HG03439 (cell line): ENCODE data around the gene DOCK8.

Experiments
- ATAC-seq: cut with Tn5 transposase; IDR thresholded peaks from one replicate; pipeline ENCODE4 v1.9.1; 2021; ENCODE audit warnings: mild to moderate bottlenecking, moderate library complexity; ENCODE audit not compliant: unreplicated experiment

The DOCK8 gene

DNA sequence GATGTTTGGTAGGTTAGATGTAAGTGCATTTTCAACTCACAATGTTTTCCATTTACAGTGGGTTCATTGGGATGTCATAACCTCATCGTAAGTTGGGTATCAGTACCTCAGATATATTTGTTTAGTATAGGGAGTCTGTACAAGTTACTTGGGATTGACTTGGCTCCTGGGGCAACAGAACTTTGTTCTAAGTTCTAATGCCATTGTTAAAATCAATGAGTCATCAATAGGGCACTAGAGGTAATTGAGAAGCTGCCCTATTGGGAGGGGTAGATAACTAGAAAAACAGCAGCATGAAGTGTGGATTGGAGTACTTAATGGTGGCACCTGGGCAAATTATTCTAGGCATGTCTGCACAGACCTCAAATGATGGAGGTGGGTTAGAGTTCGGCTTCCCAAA lies 272.8 kb downstream of the DOCK8 start:
- ATAC-seq: no peak

DNA sequence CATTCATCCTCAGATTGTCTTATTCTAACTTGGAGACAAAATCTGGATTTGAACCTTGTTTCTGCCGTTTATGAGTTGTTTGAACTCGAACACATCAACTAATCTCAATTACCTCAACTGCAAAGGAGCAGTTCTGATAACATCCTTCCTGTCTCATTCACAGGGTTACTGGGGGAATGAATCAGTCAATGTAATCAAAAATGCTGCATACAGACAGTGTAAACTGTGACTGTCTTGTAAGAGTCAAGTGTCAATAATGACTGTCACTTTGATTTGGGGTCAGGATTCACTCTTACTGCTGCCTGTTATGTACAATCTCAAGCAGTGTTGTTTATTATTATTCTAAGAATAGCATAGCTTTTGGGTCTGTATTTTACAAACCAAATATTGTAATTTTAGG lies 273.8 kb downstream of the DOCK8 start:
- ATAC-seq: no peak

DNA sequence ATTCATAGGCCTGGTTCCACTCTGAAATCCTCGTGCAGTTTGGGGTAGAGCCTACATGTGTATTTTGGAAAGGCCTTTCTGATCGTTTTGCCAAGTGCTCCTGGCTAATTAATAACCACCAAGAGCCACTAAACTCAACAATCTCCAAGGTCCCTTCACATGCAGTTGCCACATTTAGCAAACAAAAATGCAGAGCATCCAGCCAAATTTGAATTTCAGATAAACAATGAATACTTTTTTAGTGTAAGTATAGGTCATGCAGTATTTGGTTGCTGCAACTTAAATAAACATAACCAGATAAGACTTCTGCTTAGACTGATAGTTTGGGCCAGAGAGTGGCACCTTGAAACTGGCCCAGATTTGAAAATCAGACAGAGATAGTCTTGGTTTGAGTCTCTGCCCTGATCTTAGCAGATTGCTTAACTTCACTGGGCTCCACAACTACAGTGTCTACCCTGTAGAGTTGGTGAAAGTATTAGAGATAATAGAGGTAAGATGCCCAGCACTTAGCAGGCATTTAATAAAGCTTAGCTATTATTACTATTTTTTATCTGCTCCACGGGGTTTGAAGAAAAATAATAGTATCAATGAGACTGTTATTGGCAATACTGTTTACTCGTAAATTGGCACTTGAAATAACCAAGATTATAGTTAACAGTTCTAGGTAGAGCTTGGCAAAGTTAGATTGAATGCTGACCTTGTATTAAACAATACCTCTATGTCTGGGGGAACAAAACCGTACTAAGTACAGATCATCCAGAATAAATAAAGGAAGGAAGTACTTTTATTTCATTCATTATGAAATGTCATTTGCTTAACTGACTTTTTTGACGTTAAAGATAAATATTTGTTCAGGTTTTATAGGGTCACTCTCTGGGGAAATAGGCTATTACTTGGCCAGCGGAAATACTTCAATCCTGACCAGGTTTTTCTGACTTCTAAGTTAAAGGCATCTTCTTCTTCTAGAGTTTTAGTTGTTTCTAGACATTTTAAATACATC lies 274.8 kb downstream of the DOCK8 start:
- ATAC-seq: no peak

DNA sequence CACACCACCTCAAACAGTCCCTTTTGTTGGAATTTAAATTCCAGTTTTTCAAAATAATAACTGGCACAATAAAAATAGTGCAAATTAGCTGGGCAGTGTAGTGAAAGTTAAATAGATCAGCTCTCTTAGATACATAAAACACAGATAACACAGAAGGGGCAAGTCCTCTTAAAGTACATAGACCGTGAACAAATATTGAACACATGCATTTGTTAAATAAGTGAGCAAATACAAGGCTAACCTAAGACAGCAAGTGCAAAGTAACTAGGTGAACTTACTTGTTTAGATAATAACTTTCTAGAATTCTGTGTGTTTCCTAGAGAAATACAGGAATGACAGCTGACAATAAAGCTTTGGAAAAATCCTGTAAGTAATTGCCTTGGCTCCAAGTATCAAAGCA lies 280.1 kb downstream of the DOCK8 start:
- no peak for ATAC-seq

DNA sequence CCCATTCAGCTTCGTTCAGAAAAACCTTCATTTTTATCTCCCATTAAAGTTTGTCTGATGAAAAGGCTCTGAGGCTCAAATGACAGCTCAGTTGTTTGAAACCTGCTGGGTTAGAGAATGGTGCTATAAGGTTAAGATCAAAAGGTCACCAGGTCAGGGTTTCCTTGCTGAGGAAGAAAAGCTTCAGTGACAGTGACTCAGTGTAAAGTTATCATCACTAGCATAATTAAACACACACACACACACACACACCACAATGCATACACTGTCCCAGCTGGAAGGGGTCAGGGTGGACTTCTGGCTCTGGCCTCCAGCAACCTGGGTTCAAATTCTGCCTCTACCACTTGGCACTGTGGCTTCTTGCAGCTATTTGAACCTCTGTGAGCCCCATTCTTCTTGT lies 281.1 kb downstream of the DOCK8 start:
- no peak for ATAC-seq

DNA sequence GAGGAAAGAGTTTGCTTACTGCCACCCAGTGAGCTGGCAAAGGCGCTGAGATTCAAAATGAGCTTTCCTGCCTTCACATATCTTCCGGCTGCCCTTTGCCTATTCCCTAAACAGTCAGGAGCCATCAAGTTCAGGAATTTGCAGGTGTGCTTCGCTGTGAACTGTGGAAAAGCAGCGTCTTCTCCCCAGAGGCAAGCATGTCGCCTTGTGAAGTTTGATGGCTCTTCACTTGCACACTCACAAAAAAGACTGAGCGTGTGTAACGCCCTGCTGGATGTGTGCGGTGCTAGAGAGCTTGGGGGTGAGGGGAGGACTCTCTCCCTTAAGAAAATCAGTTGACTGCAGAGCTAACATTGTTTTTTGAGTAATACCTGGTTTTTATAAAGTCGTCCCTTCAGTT lies 288.7 kb downstream of the DOCK8 start:
- no peak for ATAC-seq

DNA sequence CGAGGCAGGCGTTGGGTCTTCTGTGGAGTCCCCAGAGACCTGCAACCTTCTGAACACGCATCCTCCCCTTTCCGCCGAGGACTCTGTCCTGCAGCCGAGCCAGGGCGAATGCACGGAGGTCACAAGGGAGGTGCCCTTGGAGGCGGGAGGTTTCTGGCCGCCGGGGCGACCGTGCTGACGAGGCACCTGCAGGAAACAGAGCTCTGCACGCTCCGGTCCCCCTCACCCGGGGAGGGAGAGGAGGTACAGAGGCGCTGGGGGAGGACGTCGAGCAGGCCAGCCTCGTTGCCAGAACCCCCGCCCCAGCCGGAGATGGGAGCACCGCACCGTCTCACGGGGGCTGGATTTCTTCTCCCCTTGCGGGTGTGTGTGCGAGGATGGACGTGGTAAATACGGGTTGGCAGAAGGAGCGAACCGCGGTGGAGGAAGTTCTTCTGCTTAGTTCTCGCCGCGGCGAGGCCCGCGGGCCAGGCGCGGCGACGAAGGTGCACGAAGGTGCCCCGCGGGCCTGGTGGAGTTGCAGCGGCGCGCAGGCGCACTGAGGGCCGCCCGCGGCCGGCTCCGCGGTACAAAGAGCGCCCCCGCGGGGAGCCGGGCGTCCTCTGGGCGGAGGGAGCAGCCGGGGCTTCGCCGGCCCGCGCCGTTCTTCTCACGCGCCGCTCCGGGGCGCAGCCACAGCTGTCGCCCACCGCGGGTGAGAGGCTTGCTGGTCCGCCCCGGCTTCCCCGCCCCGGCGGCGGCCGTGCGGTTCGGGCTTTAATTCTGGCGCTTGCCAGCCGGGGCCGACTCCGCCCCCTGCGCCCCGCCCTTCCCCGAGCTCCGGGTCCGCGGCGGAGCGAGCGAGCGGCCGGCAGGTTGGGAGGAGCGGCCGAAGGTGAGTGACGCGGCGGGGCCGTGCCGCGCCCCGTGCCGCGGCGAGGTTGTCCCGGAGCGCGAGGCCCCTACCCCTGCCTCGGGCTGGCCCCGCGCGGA lies 289.5 kb downstream of the DOCK8 start, which contains the start of gene KANK1:
Gene KANK1, plus strand, starts transcription at position 815 of the 972 bp plus-strand sequence.
- peak; percentile 90 for ATAC-seq

DNA sequence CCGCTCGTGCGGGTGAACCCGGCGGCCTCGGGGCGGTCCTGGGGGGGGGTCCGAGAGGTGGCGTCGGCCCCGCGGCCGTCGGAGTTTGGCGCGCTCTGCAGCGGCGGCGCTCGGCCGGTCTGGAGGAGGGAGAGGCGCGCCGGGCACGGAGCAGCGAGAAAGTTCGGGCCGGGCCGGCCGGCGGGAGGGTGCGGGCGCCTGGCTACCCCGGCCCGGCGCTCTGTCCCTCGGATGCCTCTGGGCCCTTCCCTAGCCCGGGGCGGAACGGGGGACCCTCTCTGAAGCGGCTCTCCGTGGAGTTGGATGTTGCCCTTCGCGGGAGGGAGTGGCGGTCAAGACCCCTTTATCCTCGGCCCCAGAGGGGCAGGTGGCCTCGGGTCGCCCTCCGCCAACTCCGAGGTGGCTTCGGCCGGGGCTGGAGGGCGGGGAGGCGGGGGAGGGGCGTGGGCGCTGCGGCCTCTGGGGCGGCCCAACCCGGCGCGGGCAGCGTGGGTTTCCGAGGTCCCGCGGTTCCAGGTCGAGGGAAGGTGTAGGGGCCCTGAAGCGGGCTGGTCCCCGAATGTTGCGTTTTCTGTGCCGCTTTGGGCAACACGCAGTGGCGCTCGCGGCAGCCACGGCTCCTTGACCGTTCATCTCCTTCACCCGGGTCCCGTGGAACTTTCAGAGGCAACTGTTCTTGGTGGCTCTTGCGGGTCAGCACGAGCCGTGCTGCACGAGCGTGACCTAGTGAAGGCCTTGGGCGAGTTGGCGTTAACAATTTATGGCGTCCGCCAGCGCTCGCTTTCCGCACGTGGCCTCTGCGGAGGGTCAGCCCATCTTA lies 290.5 kb downstream of the DOCK8 start:
- peak; percentile 39 for ATAC-seq

DNA sequence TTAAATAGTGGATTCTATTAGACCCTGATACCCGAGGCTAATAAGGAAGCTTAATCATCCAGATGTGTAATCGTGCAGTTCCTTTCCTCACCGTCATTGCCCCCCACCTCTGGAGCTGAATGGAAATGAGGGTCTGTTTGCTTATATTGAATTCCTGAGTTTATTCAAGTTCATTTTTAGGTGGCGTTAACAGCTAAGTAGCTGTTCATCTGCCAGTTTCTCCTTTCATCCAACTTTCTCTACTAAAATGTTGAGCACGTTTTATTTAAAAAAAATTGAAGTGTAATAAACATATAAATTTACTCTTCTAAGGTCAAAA lies 291.0 kb downstream of the DOCK8 start:
- no peak for ATAC-seq

DNA sequence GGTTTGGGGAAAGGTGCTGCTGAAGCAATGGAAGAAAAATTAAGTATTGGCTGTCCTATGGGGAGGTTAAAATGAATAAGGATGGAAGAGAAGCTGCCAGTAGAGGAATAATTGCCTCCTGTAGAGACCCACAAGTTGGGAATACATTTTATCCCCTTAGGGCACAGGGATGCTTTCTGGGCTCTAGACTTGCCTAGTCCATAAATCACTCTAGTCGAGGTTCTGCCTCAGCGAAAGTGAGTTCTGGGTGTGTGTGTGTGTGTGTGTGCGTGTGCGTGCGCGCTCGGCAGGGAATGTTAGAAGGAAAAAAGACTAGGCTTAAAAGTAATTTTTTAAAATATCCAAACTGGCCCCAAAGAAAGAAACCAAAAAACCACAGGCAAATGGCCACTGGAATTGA lies 291.6 kb downstream of the DOCK8 start:
- no peak for ATAC-seq

DNA sequence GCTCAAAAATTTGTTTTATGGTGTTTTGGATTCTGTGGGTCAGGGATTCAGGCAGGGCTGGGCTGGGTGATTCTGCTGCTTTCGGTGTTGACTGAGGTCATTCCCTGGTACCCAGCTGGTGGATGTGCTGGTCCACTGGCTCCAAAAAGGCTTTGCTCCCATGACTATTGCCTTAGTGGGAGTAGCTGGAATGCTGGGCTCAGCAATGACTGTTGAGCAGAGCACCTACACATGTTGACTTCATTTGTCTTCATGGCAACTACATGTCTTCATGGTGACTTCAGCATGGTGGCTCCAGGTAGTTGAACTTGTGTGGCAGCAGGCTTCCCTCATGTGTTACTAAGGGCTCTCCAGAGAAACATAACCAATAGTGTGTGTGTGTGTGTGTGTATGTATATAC lies 297.2 kb downstream of the DOCK8 start:
- no peak for ATAC-seq

DNA sequence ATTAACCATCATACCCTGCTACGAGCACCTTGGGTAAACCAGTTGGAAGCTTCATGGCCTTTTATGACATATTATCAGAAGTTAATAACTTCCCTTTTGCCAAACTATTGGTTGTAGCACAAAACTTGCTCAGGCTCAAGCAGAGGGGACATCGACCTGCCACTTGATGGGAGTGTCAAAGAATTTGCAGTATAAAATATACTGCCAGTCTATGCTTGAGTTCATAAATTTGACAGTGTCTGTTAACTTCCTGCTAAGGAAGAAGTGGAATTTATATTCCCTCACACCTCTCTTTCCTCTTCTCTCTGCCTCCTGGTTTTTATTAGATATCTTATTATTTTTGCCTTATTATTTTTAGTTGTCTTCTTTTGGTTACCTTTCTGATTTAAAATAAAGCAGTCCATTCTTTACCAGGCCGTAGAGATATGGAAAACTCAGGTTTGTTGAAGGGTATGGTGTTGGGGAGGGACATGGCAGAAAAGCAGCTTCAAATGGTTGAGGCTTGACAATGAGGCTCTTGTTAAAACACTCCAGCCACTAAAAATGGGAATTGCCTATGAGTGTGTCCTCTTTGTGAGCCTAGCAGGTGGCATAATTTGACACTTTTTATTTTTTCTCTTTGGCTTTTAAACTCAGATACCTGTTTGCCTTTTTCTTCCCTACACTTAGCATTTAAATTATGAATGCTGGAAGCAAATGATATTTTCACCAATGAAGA lies 298.0 kb downstream of the DOCK8 start:
- ATAC-seq: no peak
